KMS-11 (cell line): Measurements from ENCODE around the gene OR9A2.

Experiments used
- H2AFZ ChIP-seq: fragments of 200-600 bp; sonication (generic); 2 replicates; pipeline ENCODE4 v1.6.1; 2016; ENCODE audit warnings: antibody characterized with exemption, mixed run types, low read depth
- H3K27ac ChIP-seq: fragments of 200-600 bp; sonication (generic); 2 replicates; pipeline ENCODE4 v1.6.1; 2016; ENCODE audit warnings: mild to moderate bottlenecking, mixed run types
- H3K27me3 ChIP-seq: fragments of 200-600 bp; sonication (generic); 2 replicates; pipeline ENCODE4 v1.6.1; 2017; ENCODE audit warnings: mild to moderate bottlenecking, low read depth, mixed run types, moderate library complexity; ENCODE audit not compliant: insufficient read depth
- H3K36me3 ChIP-seq: fragments of 200-600 bp; sonication (generic); 2 replicates; pipeline ENCODE4 v1.6.1; 2017; ENCODE audit warnings: mild to moderate bottlenecking, mixed run types; ENCODE audit not compliant: insufficient read depth
- H3K4me1 ChIP-seq: fragments of 200-600 bp; sonication (generic); 2 replicates; pipeline ENCODE4 v1.6.1; 2016; ENCODE audit warnings: mild to moderate bottlenecking, low read depth, mixed run types; ENCODE audit not compliant: poor library complexity, severe bottlenecking
- H3K4me2 ChIP-seq: fragments of 200-600 bp; sonication (generic); 2 replicates; pipeline ENCODE4 v1.7.0; 2016; ENCODE audit warnings: mild to moderate bottlenecking, mixed run types
- H3K4me3 ChIP-seq: fragments of 200-600 bp; sonication (generic); IDR thresholded peaks from 2 replicates; pipeline ENCODE4 v1.6.1; 2017; ENCODE audit warnings: low read depth, low read length, mixed read lengths; ENCODE audit not compliant: insufficient read depth
- H3K79me2 ChIP-seq: fragments of 200-600 bp; sonication (generic); 2 replicates; pipeline ENCODE4 v1.6.1; 2016; ENCODE audit warnings: low read depth, mixed run types; ENCODE audit not compliant: insufficient read depth
- H3K9ac ChIP-seq: fragments of 200-600 bp; sonication (generic); 2 replicates; pipeline ENCODE4 v1.6.1; 2016; ENCODE audit warnings: mild to moderate bottlenecking, mixed run types
- H4K20me1 ChIP-seq: fragments of 200-600 bp; sonication (generic); 2 replicates; pipeline ENCODE4 v1.6.1; 2016; ENCODE audit warnings: mild to moderate bottlenecking, mixed run types; ENCODE audit not compliant: insufficient read depth
- CTCF ChIP-seq: fragments of 200-600 bp; sonication (generic); conservative IDR thresholded peaks from 2 replicates; pipeline ENCODE4 v1.6.1; 2017; ENCODE audit warnings: low read depth, mild to moderate bottlenecking, antibody characterized with exemption, low read length, moderate library complexity, mixed read lengths

OR9A2 gene

GRCh38 chr7:143068446-143068845, 41.5 kb upstream of the OR9A2 start:
- H4K20me1 ChIP-seq = no peaks in the 10 kb centered on the region
- H3K4me2 ChIP-seq = no peak overlapping the region
- no peaks in the 10 kb centered on the region for H3K4me1 ChIP-seq
- H3K9ac ChIP-seq = no peak overlapping the region
- no peak overlapping the region for H3K27ac ChIP-seq
- H3K36me3 ChIP-seq = no peaks in the 10 kb centered on the region
- TF ChIP-seq CTCF = no peak
- H3K27me3 ChIP-seq = no peaks in the 10 kb centered on the region
- H3K4me3 ChIP-seq = no peak overlapping the region
- no peak overlapping the region for H2AFZ ChIP-seq
- H3K79me2 ChIP-seq = no peaks in the 10 kb centered on the region

- Histone ChIP-seq H3K79me2 (no peaks in the 10 kb centered on the region), H3K9ac (no peak overlapping the region), H3K36me3 (no peaks in the 10 kb centered on the region), H3K4me3 (no peak overlapping the region), H4K20me1 (no peaks in the 10 kb centered on the region), H2AFZ (no peak overlapping the region), H3K27ac (no peak overlapping the region), H3K4me1 (no peaks in the 10 kb centered on the region), H3K4me2 (no peak overlapping the region), H3K27me3 (no peaks in the 10 kb centered on the region)
- TF ChIP-seq CTCF = no peak
These were observed 36.8 kb upstream of the OR9A2 start for GRCh38 chr7:143063741-143064140.

GRCh38 chr7:143055754-143056153, 28.8 kb upstream of the OR9A2 start:
- Histone ChIP-seq H3K36me3 (no peaks in the 10 kb centered on the region), H3K4me3 (no peak overlapping the region), H3K9ac (no peak overlapping the region), H3K27me3 (no peaks in the 10 kb centered on the region), H3K4me1 (no peaks in the 10 kb centered on the region), H3K79me2 (no peaks in the 10 kb centered on the region), H2AFZ (no peak overlapping the region), H3K27ac (no peak overlapping the region), H4K20me1 (no peaks in the 10 kb centered on the region), H3K4me2 (no peak overlapping the region)
- no peak for TF ChIP-seq CTCF

- no peak overlapping the region for H3K4me3 ChIP-seq
- H3K36me3 ChIP-seq = no peaks in the 10 kb centered on the region
- H2AFZ ChIP-seq = no peak overlapping the region
- H3K27me3 ChIP-seq = no peaks in the 10 kb centered on the region
- H3K4me1 ChIP-seq = no peaks in the 10 kb centered on the region
- no peak for TF ChIP-seq CTCF
- no peak overlapping the region for H3K9ac ChIP-seq
- no peaks in the 10 kb centered on the region for H3K79me2 ChIP-seq
- H3K27ac ChIP-seq = no peak overlapping the region
- no peaks in the 10 kb centered on the region for H4K20me1 ChIP-seq
- H3K4me2 ChIP-seq = no peak overlapping the region
These were observed 27.7 kb upstream of the OR9A2 start for GRCh38 chr7:143054621-143055020.

- no peak for TF ChIP-seq CTCF
- Histone ChIP-seq H3K4me1 (no peaks in the 10 kb centered on the region), H4K20me1 (no peaks in the 10 kb centered on the region), H2AFZ (no peak within 1 kb of the TSS), H3K27ac (no peak within 1 kb of the TSS), H3K36me3 (no peaks in the 10 kb centered on the region), H3K4me2 (no peak within 1 kb of the TSS), H3K79me2 (no peaks in the 10 kb centered on the region), H3K4me3 (no peak within 1 kb of the TSS), H3K27me3 (no peaks in the 10 kb centered on the region), H3K9ac (no peak within 1 kb of the TSS)
These were observed 25.1 kb upstream of the OR9A2 start, which contains the start of gene OR6V1 for GRCh38 chr7:143052041-143052440. Gene OR6V1 (plus strand): TSS chr7:143052341. CDS start chr7:143052341, 0 bp downstream.
